ENCODE data around the gene FHAD1.

FHAD1 gene

DNA sequence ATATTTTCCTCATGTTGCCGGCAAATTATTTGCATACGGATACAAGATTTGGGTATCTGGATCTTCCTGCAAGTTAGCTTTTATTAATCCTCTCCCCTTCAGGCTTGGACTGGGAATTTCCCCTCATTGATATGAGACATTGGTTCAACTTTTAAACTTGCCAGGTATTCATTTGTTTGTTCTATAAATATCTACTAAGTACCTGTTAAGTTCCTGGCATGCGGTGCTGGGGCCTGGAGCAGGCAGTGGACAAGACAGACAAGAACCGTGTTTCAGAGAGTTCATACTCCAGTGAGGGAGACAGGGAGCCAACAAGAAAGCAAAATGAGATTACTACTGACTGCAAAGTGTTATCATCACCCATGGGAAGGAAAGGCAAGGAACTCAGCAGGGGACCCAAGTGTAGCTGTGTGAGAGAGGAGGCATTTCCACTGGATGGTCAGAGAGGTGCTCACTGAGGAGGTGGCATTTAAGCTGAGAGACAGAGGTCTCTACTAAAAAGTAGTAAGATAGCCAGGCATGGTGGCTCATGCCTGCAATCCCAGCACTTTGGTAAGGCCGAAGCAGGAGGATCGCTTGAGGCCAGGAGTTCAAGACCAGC is 39.1 kb upstream of the FHAD1 start:
- peak overlapping the region; percentile 86; the same call in 1 of the 2 replicates for H3K27ac ChIP-seq (ENCODE audit: low read depth, low read length)
- H3K4me1 ChIP-seq (ENCODE audit: insufficient read depth, low read length): peaks cover 27% of the 10 kb centered on the region
- no peaks in the 10 kb centered on the region for H3K27me3 ChIP-seq (ENCODE audit: insufficient read depth, low read length)
- no peaks in the 10 kb centered on the region for H3K9me3 ChIP-seq (ENCODE audit: insufficient read depth, low read depth, low read length)
- H3K4me3 ChIP-seq (ENCODE audit: low read length): no peak overlapping the region
- no peaks in the 10 kb centered on the region for H3K36me3 ChIP-seq (ENCODE audit: insufficient read depth, low read length)
- no peak overlapping the region for H3K9ac ChIP-seq (ENCODE audit: low read depth, low read length)
- WGBS: 85% methylated on average over 6 of the region's 6 CpGs

DNA sequence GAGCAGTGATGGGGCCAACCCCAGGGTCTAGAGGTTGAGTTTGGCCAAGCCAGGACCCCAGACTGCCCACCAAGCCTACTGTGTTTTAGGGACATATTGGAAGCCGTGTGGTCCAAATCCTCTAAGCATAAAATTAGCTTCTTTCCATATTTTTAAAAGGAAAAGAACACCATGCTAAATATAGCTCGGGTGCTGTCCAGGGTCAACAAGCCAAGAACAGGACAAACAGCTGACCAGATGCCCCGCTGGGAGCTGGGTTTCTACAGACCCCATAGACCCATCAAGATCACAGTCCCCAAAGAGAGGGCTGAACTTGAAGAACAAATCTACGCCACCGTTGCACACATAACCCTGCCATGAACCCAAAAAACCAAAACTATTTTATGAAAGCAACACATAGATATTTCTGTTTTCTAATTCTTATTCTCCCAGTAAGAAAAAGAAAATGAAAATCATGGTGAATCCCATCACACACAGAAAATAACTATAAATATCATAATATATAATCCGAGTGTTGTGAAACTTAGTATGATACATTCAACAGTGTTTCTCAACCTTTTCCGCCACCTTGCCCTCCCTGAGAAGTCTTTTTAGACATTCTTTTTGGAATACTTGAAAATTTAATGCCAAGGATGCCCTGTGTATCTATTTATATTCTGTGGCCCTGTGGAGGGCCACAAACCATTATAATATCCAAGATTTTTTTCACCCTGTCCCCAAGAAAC is 36.2 kb upstream of the FHAD1 start:
- Histone ChIP-seq H3K9ac (ENCODE audit: low read depth, low read length) (no peak overlapping the region), H3K36me3 (ENCODE audit: insufficient read depth, low read length) (no peaks in the 10 kb centered on the region), H3K9me3 (ENCODE audit: insufficient read depth, low read depth, low read length) (no peaks in the 10 kb centered on the region), H3K27me3 (ENCODE audit: insufficient read depth, low read length) (no peaks in the 10 kb centered on the region), H3K4me1 (ENCODE audit: insufficient read depth, low read length) (peaks cover 32% of the 10 kb centered on the region), H3K27ac (ENCODE audit: low read depth, low read length) (no peak overlapping the region), H3K4me3 (ENCODE audit: low read length) (no peak overlapping the region)
- 97% methylated on average over 5 of the region's 7 CpGs for WGBS

DNA sequence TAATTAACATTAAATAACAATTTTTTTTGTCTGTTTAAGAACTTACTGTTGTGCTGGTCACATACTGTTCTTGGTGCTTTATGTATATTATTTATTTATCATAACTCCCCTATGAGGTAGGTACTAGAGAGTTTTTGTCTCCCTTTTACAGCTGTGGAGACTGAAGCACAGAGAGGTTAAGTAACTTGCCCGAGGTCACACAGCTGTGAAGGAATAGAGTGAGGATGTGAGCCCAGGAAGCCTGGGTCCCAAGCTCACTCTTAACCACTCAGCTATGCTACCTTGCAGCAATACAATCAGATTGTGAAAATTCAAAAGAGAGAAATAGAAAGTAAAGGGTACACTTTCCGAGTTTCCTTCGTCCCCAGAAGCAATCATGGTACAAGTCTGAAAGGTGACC is 35.6 kb upstream of the FHAD1 start:
- H3K36me3 ChIP-seq (ENCODE audit: insufficient read depth, low read length): no peaks in the 10 kb centered on the region
- no peak overlapping the region for H3K27ac ChIP-seq (ENCODE audit: low read depth, low read length)
- H3K9ac ChIP-seq (ENCODE audit: low read depth, low read length): no peak overlapping the region
- H3K9me3 ChIP-seq (ENCODE audit: insufficient read depth, low read depth, low read length): no peaks in the 10 kb centered on the region
- H3K27me3 ChIP-seq (ENCODE audit: insufficient read depth, low read length): no peaks in the 10 kb centered on the region
- H3K4me3 ChIP-seq (ENCODE audit: low read length): no peak overlapping the region
- H3K4me1 ChIP-seq (ENCODE audit: insufficient read depth, low read length): peaks cover 26% of the 10 kb centered on the region
- 96% methylated on average over 3 of the region's 3 CpGs for WGBS

DNA sequence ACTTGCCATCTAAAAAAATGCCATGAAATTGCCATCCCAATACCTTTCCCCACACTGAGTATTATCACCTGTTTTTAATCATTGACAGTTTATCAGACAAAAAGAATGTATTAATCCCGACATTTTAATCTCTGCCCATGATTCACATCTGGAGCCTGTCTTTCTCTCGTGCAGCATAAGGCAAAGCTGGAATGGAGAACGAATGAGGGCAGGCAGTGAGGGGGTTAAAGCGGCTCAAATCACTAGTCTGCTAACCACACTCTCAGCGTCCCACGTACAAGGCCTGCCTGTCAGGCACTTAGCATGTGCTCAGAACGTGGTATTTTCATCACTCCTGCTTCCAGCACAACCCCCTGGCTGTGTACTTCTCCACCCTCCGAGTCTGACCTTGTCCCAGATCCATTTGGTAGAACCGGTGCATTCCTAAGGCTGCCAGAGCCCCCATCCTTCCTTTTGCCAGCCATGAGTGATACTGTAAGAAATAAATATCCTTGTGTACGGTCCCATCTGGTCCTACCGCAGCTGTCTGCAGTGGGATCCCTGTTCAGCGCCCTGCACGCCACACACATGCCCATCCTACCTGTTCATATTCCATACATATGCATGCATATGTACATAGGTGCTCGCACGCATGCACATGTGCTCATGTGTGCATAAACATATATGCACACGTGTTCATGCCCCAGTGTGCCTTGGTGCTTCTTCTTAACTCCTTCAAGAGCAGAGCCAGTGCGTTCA is 34.6 kb upstream of the FHAD1 start:
- Histone ChIP-seq H3K4me1 (ENCODE audit: insufficient read depth, low read length) (peaks cover 18% of the 10 kb centered on the region), H3K36me3 (ENCODE audit: insufficient read depth, low read length) (no peaks in the 10 kb centered on the region), H3K9ac (ENCODE audit: low read depth, low read length) (no peak overlapping the region), H3K4me3 (ENCODE audit: low read length) (no peak overlapping the region), H3K9me3 (ENCODE audit: insufficient read depth, low read depth, low read length) (no peaks in the 10 kb centered on the region), H3K27ac (ENCODE audit: low read depth, low read length) (no peak overlapping the region), H3K27me3 (ENCODE audit: insufficient read depth, low read length) (no peaks in the 10 kb centered on the region)
- whole genome bisulfite sequencing: 81% methylated on average over 17 of the region's 17 CpGs

DNA sequence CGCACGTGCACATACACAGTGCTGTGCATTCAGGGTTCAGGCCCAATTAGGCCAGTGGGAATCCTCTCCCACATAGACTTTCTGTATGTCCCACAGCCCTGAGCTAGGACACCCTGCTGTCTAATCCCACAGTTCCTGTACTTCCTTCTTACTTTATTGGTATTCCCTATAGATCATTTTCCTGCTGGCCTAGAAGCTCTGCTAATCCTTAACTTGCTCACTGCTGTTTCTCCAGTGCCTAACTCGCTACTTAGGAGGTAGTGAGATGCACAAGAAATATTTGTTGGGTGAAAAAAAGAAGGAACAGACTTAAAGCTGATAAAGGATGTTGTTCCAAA is 34.1 kb upstream of the FHAD1 start:
- H3K27me3 ChIP-seq (ENCODE audit: insufficient read depth, low read length): no peaks in the 10 kb centered on the region
- peaks cover 2% of the 10 kb centered on the region; the same call in 1 of the 2 replicates for H3K9me3 ChIP-seq (ENCODE audit: insufficient read depth, low read depth, low read length)
- H3K4me3 ChIP-seq (ENCODE audit: low read length): no peak overlapping the region
- peak overlapping the region; percentile 9 for H3K27ac ChIP-seq (ENCODE audit: low read depth, low read length)
- peaks cover 2% of the 10 kb centered on the region; the same call in 1 of the 2 replicates for H3K36me3 ChIP-seq (ENCODE audit: insufficient read depth, low read length)
- no peak overlapping the region for H3K9ac ChIP-seq (ENCODE audit: low read depth, low read length)
- WGBS: 90% methylated on average over 3 of the region's 3 CpGs
- H3K4me1 ChIP-seq (ENCODE audit: insufficient read depth, low read length): peaks cover 12% of the 10 kb centered on the region

DNA sequence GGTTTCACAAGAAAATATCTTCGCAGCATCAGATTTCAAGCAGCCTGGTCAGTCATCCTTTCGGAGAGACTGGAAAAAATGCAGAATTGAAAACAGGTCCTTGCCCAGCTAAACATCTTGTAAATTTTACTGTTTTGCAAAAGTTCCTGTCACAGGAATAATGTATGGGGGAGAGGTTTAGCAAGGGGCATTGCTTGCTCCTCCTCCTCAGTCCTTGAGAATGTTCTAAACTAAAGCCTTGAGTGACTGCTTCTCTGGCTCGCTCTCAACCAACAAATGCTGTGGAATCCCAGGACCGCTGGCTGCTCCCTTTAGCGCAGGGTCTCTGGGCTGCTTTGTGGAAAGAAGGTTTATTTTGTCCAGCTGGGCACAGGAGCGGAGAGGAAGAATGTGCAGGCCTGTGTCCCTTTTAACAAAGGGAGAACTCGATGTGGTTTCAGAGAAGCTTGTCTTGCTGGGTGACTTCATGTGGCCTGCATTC is 33.6 kb upstream of the FHAD1 start:
- 85% methylated on average over 7 of the region's 7 CpGs for WGBS
- H3K27ac ChIP-seq (ENCODE audit: low read depth, low read length): peak overlapping the region; percentile 9

DNA sequence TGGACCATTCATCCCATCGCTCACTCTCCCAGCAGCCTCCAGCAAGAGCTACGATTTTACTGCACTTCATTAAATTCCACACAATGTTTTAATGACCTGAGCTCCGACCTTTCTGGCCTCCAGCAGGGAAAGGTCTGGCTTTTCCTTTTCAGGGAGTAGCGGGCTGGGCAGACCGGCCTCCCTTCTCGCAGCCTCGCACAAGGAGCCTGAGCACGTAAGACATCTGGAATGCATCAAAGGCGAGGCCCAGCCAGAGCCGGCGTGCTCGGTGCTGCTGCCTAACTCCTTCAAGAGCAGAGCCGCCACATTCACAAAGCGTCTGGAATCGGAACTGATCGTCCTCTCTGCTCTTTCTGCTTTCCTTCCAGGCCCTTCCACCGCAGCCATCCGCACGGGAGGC is 32.5 kb upstream of the FHAD1 start:
- Histone ChIP-seq H3K27me3 (ENCODE audit: insufficient read depth, low read length) (no peaks in the 10 kb centered on the region), H3K36me3 (ENCODE audit: insufficient read depth, low read length) (peaks cover 15% of the 10 kb centered on the region), H3K27ac (ENCODE audit: low read depth, low read length) (peak overlapping the region; percentile 46; the same call in 1 of the 2 replicates), H3K9me3 (ENCODE audit: insufficient read depth, low read depth, low read length) (peaks cover 11% of the 10 kb centered on the region), H3K4me3 (ENCODE audit: low read length) (no peak overlapping the region), H3K4me1 (ENCODE audit: insufficient read depth, low read length) (0 out of 2 replicates have a peak, but pooled peaks cover 9% of the 10 kb centered on the region), H3K9ac (ENCODE audit: low read depth, low read length) (no peak overlapping the region)
- 85% methylated on average over 19 of the region's 19 CpGs for WGBS

More for the DNA sequence above, 33.6 kb upstream of the FHAD1 start:
- Histone ChIP-seq H3K4me1 (ENCODE audit: insufficient read depth, low read length) (0 out of 2 replicates have a peak, but pooled peaks cover 9% of the 10 kb centered on the region), H3K9me3 (ENCODE audit: insufficient read depth, low read depth, low read length) (peaks cover 7% of the 10 kb centered on the region), H3K4me3 (ENCODE audit: low read length) (no peak overlapping the region), H3K9ac (ENCODE audit: low read depth, low read length) (no peak overlapping the region), H3K36me3 (ENCODE audit: insufficient read depth, low read length) (peaks cover 6% of the 10 kb centered on the region; the same call in 1 of the 2 replicates), H3K27me3 (ENCODE audit: insufficient read depth, low read length) (no peaks in the 10 kb centered on the region)

DNA sequence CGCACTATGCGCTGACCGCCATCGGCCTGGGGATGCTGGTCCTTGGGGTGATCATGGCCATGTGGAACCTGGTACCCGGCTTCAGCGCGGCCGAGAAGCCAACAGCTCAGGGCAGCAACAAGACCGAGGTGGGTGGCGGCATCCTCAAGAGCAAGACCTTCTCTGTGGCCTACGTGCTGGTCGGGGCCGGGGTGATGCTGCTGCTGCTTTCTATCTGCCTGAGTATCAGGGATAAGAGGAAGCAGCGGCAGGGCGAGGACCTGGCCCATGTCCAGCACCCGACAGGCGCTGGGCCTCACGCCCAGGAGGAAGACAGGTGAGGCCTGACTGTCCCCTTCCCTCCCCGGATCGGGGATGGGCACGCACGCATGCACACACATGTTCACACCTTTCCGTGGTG is 31.9 kb upstream of the FHAD1 start:
- H3K36me3 ChIP-seq (ENCODE audit: insufficient read depth, low read length): peaks cover 21% of the 10 kb centered on the region
- H3K4me1 ChIP-seq (ENCODE audit: insufficient read depth, low read length): 0 out of 2 replicates have a peak, but pooled peaks cover 9% of the 10 kb centered on the region
- 95% methylated on average over 23 of the region's 23 CpGs for WGBS
- no peak overlapping the region for H3K4me3 ChIP-seq (ENCODE audit: low read length)
- H3K27me3 ChIP-seq (ENCODE audit: insufficient read depth, low read length): no peaks in the 10 kb centered on the region
- no peak overlapping the region for H3K9ac ChIP-seq (ENCODE audit: low read depth, low read length)
- peaks cover 11% of the 10 kb centered on the region for H3K9me3 ChIP-seq (ENCODE audit: insufficient read depth, low read depth, low read length)
- peak overlapping the region; percentile 46; the same call in 1 of the 2 replicates for H3K27ac ChIP-seq (ENCODE audit: low read depth, low read length)

DNA sequence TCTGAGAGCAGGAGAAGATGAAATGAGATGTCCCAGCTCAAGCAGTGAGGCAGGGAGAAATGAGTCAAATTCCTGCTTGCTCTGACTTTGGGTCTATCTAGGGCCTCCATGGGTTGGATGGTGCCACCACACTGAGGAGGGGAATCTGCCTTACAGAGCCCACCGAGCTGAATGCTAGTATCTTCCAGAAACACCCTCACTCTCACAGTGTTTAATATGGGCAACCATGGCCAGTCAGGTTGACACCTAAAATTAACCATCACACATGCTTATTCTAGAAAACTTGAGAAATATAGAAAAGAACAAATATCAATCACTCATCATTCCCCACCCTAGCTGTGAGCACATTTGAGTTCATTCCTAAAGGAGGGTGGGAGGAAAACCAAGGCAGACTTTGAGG is 29.4 kb upstream of the FHAD1 start:
- 89% methylated on average over 1 of the region's 1 CpG for WGBS
- no peak overlapping the region for H3K27ac ChIP-seq (ENCODE audit: low read depth, low read length)

DNA sequence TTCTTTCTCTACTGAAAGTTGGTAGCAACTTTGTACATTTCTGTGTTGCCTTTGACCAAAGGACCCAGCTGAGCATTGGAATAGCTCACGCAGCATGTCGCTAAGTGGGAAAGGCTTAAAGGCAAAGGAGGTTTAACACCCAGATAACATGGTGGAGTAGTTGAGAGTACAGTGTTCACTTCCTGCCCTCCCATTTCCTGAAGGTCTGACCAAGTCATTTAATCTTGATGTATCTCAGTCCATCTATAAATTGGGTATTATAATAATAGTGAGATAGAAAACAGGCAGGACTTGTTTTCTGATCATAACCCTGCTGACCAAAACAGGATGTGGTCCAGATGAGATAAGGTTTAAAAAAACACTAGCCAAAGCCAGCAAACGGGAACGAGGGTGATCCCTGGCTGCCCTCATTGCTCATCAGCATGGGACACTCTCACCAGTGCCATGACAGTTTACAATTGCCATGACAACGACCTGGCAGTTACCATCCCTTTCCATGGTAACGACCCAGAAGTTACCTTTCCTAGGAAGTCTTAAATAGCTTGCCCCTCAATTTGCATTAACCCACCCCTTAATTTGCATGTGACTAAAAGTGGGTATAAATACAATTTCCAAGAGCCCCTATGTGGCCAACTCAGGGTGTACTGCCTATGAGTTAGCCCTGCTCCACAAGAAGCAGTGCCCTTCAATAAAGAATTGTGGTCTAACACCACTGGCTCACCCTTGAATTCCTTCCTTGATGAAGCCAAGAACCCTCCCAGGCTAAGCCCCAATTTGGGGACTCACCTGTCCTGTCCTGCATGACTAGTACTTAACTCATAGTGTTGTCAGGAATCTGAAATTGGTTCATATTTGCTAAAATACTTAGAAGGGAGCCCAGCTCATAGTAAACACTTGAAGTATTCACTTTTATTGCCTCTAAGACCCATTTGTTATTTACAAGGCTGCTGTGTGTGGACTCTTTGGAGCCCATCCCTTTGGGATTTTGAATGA is 28.4 kb upstream of the FHAD1 start:
- no peak overlapping the region for H3K4me3 ChIP-seq (ENCODE audit: low read length)
- peaks cover 21% of the 10 kb centered on the region for H3K36me3 ChIP-seq (ENCODE audit: insufficient read depth, low read length)
- peaks cover 11% of the 10 kb centered on the region for H3K9me3 ChIP-seq (ENCODE audit: insufficient read depth, low read depth, low read length)
- 0 out of 2 replicates have a peak, but pooled peaks cover 2% of the 10 kb centered on the region for H3K4me1 ChIP-seq (ENCODE audit: insufficient read depth, low read length)
- H3K27ac ChIP-seq (ENCODE audit: low read depth, low read length): no peak overlapping the region
- WGBS: 94% methylated on average over 6 of the region's 6 CpGs
- no peak overlapping the region for H3K9ac ChIP-seq (ENCODE audit: low read depth, low read length)
- H3K27me3 ChIP-seq (ENCODE audit: insufficient read depth, low read length): no peaks in the 10 kb centered on the region

More for the DNA sequence above, 29.4 kb upstream of the FHAD1 start:
- no peaks in the 10 kb centered on the region for H3K27me3 ChIP-seq (ENCODE audit: insufficient read depth, low read length)
- no peak overlapping the region for H3K4me3 ChIP-seq (ENCODE audit: low read length)
- H3K9ac ChIP-seq (ENCODE audit: low read depth, low read length): no peak overlapping the region
- peaks cover 11% of the 10 kb centered on the region for H3K9me3 ChIP-seq (ENCODE audit: insufficient read depth, low read depth, low read length)
- H3K36me3 ChIP-seq (ENCODE audit: insufficient read depth, low read length): peaks cover 21% of the 10 kb centered on the region
- 0 out of 2 replicates have a peak, but pooled peaks cover 9% of the 10 kb centered on the region for H3K4me1 ChIP-seq (ENCODE audit: insufficient read depth, low read length)
